ENCODE data around the gene C1QTNF9B. TPM values are rescaled to one million over a fixed set of nuclear protein-coding genes. Genes with fewer than 3 reads are reported as not detected.

The C1QTNF9B gene
- total RNA-seq, 1 experiment from 2014 or later: not detected

DNA sequence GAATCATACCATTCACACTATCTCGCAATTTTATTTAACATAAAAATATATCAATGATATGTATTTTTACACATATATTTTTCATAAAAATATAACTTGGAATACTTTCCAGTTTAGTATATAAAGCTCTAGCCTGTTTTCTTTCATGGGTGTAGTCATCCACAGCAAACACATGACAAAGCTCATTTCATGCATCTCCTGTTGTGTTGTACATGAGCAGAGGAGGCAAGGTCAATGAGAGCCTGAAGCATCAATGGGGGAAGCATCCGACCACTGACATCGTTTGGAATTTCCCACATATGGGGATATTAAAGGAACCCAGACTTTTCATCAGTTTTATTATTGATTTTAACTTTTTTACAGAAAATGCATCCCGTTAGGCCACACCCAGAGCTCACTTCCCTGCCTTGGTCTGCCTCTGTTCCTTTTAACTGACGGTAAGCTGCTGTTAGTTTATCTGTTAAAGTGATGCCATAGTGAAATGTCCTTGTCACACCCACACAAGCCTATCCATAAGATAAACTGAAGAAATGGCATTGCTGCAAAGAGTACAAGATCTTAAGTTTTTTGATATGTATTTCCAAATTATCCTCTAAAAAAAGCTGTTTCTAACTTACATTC is 52.1 kb downstream of the C1QTNF9B start:
- Mint-ChIP-seq H3K9me3 (ENCODE audit: unreplicated experiment) (no peaks in the 10 kb centered on the region), H3K4me1 (ENCODE audit: low read depth, unreplicated experiment) (peaks cover 24% of the 10 kb centered on the region), H3K4me3 (ENCODE audit: unreplicated experiment) (no peak overlapping the region), H3K27ac (ENCODE audit: unreplicated experiment) (no peak overlapping the region), H3K27me3 (ENCODE audit: insufficient read depth, unreplicated experiment) (no peaks in the 10 kb centered on the region), H3K36me3 (ENCODE audit: insufficient read depth, unreplicated experiment) (peaks cover 4% of the 10 kb centered on the region)
- no peaks in the 10 kb centered on the region for H3K9me3 ChIP-seq
- no peaks in the 10 kb centered on the region for H3K27me3 ChIP-seq (replicated peaks; ENCODE audit: control insufficient read depth, insufficient read depth, low read length)
- POLR2A ChIA-PET: no interaction called here
- TF ChIP-seq, protein P1, sequence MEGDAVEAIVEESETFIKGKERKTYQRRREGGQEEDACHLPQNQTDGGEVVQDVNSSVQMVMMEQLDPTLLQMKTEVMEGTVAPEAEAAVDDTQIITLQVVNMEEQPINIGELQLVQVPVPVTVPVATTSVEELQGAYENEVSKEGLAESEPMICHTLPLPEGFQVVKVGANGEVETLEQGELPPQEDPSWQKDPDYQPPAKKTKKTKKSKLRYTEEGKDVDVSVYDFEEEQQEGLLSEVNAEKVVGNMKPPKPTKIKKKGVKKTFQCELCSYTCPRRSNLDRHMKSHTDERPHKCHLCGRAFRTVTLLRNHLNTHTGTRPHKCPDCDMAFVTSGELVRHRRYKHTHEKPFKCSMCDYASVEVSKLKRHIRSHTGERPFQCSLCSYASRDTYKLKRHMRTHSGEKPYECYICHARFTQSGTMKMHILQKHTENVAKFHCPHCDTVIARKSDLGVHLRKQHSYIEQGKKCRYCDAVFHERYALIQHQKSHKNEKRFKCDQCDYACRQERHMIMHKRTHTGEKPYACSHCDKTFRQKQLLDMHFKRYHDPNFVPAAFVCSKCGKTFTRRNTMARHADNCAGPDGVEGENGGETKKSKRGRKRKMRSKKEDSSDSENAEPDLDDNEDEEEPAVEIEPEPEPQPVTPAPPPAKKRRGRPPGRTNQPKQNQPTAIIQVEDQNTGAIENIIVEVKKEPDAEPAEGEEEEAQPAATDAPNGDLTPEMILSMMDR (IDR thresholded peaks at IDR 0.05; ENCODE audit: insufficient read depth in 1 of 2, low read depth in 1 of 2, low read length in 1 of 2, severe bottlenecking in 1 of 2, unreplicated experiment in 1 of 2): no peak
- no TSS peak for BruUV-seq (replicated peaks)
- CTCF ChIA-PET: no interaction called here
- no peak for DNase-seq
- intact Hi-C loops (cut with micrococcal nuclease; ENCODE audit: unreplicated experiment): no loop called here
- peaks cover 15% of the 10 kb centered on the region for H3K4me1 ChIP-seq
- H3K4me3 ChIP-seq (ENCODE audit: low read depth, low read length): no peak overlapping the region
- 0 out of 2 replicates have a peak, but pooled peaks cover 1% of the 10 kb centered on the region for H3K36me3 ChIP-seq (ENCODE audit: control insufficient read depth, insufficient read depth, low read length)

DNA sequence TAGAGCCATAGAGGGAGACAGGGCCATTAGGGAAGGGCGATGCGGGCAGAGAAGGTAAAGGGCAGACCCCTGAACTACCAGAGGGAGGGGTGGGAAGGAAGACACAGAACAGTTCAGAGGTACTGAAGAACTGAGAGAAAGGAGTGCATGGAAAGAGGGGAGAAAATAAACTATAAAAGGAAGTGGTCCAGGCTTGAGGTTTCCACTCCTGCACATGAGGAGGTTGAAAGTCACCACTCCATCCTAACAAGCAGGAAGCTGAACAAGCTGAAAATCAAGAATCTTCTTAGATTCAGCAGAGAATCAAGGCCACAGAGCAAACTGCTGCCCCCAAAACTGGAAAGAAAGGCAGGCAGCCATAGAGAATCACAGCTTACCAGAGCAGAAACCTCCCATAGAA is 53.2 kb downstream of the C1QTNF9B start:
- H3K36me3 ChIP-seq (ENCODE audit: control insufficient read depth, insufficient read depth, low read length): 0 out of 2 replicates have a peak, but pooled peaks cover 1% of the 10 kb centered on the region
- H3K9me3 Mint-ChIP-seq (ENCODE audit: unreplicated experiment): no peaks in the 10 kb centered on the region
- no peaks in the 10 kb centered on the region for H3K9me3 ChIP-seq
- peaks cover 15% of the 10 kb centered on the region for H3K4me1 ChIP-seq
- no TSS peak for BruUV-seq (replicated peaks)
- no peak for DNase-seq
- ChIA-PET POLR2A (no interaction called here), CTCF (no interaction called here)
- peaks cover 4% of the 10 kb centered on the region for H3K36me3 Mint-ChIP-seq (ENCODE audit: insufficient read depth, unreplicated experiment)
- no peaks in the 10 kb centered on the region for H3K27me3 Mint-ChIP-seq (ENCODE audit: insufficient read depth, unreplicated experiment)
- TF ChIP-seq, protein P1 (IDR thresholded peaks at IDR 0.05; ENCODE audit: insufficient read depth in 1 of 2, low read depth in 1 of 2, low read length in 1 of 2, severe bottlenecking in 1 of 2, unreplicated experiment in 1 of 2): no peak
- no peak overlapping the region for H3K4me3 Mint-ChIP-seq (ENCODE audit: unreplicated experiment)
- peaks cover 24% of the 10 kb centered on the region for H3K4me1 Mint-ChIP-seq (ENCODE audit: low read depth, unreplicated experiment)
- H3K27me3 ChIP-seq (replicated peaks; ENCODE audit: control insufficient read depth, insufficient read depth, low read length): no peaks in the 10 kb centered on the region
- intact Hi-C loops (cut with micrococcal nuclease; ENCODE audit: unreplicated experiment): no loop called here
- H3K4me3 ChIP-seq (ENCODE audit: low read depth, low read length): no peak overlapping the region
- no peak overlapping the region for H3K27ac Mint-ChIP-seq (ENCODE audit: unreplicated experiment)

DNA sequence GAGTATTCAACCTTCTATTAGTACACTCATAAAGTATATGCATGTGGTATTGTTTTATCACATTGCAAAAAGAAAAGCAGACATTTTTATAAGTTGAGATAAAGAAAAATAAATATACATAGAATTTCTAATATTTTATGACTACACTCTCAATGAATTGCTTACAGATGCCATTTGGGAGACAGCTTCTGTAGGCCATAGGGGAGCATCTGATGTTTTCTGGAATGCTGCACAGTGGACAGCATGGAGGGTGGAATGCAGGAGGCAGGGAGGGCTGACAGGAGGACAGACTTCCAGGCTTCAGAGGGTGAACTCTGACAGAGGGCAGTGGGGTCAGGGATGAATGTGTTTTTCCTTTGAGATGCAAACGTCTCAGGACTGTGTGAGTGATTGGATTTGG is 53.9 kb downstream of the C1QTNF9B start:
- BruUV-seq (replicated peaks): no TSS peak
- intact Hi-C loops (cut with micrococcal nuclease; ENCODE audit: unreplicated experiment): no loop called here
- POLR2A ChIA-PET: no interaction called here

More for the DNA sequence above, 53.9 kb downstream of the C1QTNF9B start:
- Histone ChIP-seq H3K4me1 (peaks cover 14% of the 10 kb centered on the region), H3K9me3 (no peaks in the 10 kb centered on the region), H3K27me3 (replicated peaks; ENCODE audit: control insufficient read depth, insufficient read depth, low read length) (no peaks in the 10 kb centered on the region), H3K4me3 (ENCODE audit: low read depth, low read length) (no peak overlapping the region), H3K36me3 (ENCODE audit: control insufficient read depth, insufficient read depth, low read length) (0 out of 2 replicates have a peak, but pooled peaks cover 1% of the 10 kb centered on the region)
- H3K4me3 Mint-ChIP-seq (ENCODE audit: unreplicated experiment): no peak overlapping the region
- peaks cover 23% of the 10 kb centered on the region for H3K4me1 Mint-ChIP-seq (ENCODE audit: low read depth, unreplicated experiment)
- H3K27me3 Mint-ChIP-seq (ENCODE audit: insufficient read depth, unreplicated experiment): no peaks in the 10 kb centered on the region
- H3K36me3 Mint-ChIP-seq (ENCODE audit: insufficient read depth, unreplicated experiment): peaks cover 4% of the 10 kb centered on the region
- TF ChIP-seq, protein P1 (IDR thresholded peaks at IDR 0.05; ENCODE audit: insufficient read depth in 1 of 2, low read depth in 1 of 2, low read length in 1 of 2, severe bottlenecking in 1 of 2, unreplicated experiment in 1 of 2): no peak
- H3K27ac Mint-ChIP-seq (ENCODE audit: unreplicated experiment): no peak overlapping the region
- H3K9me3 Mint-ChIP-seq (ENCODE audit: unreplicated experiment): no peaks in the 10 kb centered on the region
- CTCF ChIA-PET: no interaction called here
- no peak for DNase-seq

Data from Caco-2 (cell line).